Stimulated activated CD8-positive, alpha-beta memory T cell treated with anti-CD3 and anti-CD28 coated beads, Interleukin-4, amount 100 ng/mL, for 48 hours (primary cell): Measurements from ENCODE around the gene FAM98B.
A peak's percentile ranks its signal among the peaks of the same experiment; 100 is the strongest.

Experiments used
- DNase-seq: peaks from one replicate; pipeline ENCODE4 v3.0.0-alpha.2; 2020

The FAM98B gene

DNA sequence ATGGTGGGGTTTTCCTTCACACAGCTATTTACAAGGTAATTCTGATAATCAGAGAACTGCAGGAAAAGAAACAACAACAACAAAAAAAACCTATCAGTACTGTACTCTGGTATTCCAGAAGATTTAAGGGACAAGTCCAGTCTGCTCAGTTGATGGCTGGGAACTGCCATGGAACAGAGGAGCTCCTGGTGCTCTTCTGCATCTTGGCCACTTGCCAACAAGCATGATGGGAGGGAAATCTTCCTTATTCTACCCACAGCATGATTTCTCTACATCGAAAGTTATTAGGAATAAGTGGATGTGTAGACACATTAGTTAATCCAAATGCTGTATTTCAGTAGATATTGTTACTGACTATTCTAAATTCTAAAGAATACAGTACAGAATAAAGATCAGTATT, 59.0 kb downstream of the FAM98B start:
- DNase-seq, result no peak

GRCh38 chr15:38514601-38515000, 60.7 kb downstream of the FAM98B start:
- no peak for DNase-seq

GRCh38 chr15:38516626-38517025, 62.7 kb downstream of the FAM98B start:
- no peak for DNase-seq

- DNase-seq, result no peak
Observed at GRCh38 chr15:38517312-38517975, 63.5 kb downstream of the FAM98B start.

GRCh38 chr15:38518084-38518483, 64.2 kb downstream of the FAM98B start:
- no peak for DNase-seq

DNA sequence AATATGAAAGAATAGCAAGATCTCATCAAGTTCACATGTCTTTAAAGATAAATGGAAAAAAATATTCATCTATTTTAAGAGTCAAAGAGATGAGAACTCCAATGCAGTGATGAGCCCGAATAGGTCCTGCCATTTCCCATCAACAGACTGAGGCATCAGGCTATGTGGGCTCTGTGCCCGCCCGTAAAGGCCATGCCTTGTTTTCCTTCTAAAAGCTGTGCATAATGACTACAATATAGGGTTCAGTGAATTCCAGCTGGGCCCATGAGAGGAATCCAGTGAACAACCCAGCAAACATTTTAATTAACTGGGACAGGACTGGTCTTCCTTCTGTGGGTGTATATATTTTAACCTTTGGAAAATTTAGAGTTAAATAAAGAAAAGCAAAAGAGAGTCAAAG, 66.1 kb downstream of the FAM98B start:
- DNase-seq, result no peak

- no peak for DNase-seq
Observed at GRCh38 chr15:38521316-38521715, 67.4 kb downstream of the FAM98B start.

DNA sequence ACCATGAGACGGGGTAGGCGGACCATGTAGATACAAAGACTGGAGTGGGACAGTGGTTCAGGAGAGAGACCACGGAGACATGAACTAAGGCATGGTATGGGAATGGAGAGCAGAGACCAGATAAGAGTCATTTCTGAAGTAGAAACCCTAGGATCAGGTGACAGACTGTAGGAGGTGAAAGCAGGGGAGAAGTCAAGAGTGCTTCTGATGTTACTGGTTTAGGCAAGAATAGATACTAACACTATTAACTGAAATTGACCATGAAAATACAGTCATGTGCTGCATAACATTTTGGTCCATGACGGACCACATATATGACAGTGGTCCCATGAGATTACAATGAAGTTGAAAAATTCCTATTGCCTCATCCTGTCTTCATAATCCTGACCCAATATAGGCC, 69.0 kb downstream of the FAM98B start:
- no peak for DNase-seq

DNA sequence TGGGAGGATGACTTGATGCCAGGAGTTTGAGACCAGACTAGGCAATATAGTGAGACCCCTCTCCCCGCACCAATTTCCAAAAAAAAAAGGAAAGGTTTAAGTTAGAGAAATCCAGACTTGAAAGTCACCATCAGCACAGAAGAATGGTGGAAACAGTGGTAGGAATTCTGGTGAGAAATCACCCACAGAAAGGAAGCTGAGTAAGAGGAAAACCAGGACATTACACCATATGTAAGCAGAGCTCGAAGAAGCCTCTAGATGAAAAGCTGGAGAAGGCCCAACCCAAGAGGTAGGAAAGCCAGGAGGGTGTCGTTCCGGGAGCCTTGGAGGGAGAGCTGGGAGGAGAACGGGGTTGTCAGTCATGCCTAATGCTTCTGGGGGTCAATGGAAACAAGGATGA, 70.2 kb downstream of the FAM98B start:
- no peak for DNase-seq

DNA sequence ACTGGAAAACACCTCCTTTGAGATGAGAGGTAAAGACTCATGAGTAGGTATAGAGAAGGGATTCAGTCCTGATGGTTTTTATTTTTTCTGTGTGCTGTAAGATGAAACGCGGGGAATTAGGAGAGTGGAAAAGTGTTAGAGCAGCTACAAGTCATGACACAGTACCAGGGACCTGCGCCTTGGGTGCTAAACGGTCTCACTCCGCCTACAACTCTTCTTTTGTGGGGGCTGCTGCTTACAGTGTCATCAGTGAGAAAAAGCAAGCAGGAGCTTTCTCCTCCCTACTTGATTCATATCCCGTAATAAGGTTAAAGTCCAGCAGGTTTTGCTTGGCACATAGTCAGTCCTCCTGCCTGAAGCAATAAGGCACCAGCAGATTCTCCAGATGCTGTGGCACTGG, 71.6 kb downstream of the FAM98B start:
- no peak for DNase-seq

DNA sequence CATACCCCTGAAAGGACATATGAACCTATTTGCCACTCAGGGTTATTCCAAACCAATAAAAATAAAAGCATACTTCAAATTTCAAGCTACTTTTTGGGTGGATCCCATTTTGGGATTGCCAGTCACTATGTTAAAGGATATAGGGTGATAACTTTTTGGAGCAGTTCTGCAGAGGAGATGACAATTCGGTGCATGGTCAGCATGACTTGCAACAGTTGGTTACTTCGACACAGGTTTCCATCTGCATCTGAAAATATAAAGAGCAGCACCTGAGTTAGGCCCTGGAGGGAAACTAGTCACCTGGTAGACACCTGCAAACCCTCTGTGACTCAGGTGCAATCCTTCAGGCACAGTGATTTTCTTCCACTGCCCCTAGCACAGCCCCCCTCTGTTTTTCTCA, 72.2 kb downstream of the FAM98B start:
- no peak for DNase-seq

- DNase-seq, result no peak
Observed at GRCh38 chr15:38528294-38528693, 74.4 kb downstream of the FAM98B start.

- peak; percentile 46 for DNase-seq
Observed at GRCh38 chr15:38530113-38530512, 76.2 kb downstream of the FAM98B start.

DNA sequence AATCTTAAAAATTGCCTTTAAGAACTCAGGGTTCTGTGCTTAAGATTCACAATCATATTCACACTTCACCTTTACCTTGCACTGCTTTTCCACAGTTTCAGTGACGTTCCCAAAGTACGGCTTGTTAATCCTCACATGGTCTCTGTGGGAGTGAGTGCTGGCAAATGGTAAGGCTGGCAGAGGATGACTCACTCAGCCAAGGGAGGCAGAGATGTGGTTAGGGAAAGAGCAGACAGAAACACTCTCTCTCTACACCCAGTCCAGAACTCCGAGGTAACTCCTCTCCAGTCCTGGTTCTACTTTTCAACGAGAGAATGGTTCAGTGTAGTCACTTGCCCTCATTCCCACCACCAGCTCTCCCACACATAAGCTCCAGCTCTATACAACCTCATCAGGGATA, 77.6 kb downstream of the FAM98B start:
- no peak for DNase-seq

DNA sequence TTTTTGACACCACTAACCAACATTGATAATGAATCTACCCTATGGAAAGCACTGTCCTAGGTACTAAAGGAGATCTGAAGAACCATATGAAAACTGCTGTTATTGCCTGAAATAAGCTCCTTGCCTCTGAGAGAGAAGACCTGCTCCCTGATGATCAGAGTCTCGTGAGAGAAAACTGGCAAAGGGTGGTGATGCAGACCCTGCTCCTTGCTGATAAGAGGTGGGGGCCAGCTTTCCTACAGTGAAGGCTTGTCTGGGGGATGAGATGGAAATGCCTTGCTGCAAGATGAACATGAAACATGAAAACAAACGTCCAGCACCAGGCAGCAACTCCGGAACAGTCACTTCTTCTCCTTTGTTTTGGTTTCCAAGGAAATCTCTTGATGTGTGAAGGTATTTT, 78.8 kb downstream of the FAM98B start:
- no peak for DNase-seq

- DNase-seq, result no peak
Observed at GRCh38 chr15:38533416-38533915, 79.5 kb downstream of the FAM98B start.

DNA sequence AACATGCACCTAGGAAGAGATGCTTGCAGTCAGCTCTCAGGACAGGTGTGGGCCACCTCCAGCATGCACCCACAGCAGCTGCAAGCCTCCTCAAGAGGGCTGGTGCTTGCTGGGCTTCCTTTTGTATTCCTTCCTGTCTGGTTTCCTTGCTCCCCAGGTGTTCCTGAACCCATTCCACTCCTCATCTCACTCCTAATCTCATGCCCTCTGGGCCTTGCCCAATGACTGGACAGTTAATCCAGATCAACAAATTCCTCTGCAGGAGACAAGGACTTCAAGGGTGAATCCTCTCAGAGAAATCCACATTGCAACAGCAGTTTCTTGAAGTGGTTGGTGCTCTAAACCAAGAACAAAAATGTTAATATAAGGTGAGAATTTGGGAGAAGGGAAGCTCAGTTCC, 80.0 kb downstream of the FAM98B start:
- DNase-seq, result no peak

DNA sequence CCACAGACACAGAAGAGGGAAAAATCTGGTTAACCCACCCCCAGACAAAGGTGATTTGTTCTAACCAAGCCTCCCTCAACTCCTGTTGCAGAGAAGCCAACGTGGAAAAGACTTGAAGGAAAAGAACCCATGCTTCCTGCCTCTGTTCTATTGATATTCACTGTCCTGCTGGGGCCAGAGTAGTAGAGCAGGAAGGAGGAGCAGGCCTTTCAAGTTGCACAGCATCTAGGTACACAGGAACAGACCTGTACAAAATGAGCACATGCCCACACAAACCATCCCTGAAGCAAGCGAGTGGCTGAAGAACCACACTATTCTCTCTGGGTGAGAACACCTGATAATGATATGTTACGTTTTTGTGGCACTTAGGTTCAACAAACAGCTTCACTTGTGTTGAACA, 80.8 kb downstream of the FAM98B start:
- no peak for DNase-seq

GRCh38 chr15:38535491-38536200, 81.7 kb downstream of the FAM98B start:
- DNase-seq, result no peak

DNA sequence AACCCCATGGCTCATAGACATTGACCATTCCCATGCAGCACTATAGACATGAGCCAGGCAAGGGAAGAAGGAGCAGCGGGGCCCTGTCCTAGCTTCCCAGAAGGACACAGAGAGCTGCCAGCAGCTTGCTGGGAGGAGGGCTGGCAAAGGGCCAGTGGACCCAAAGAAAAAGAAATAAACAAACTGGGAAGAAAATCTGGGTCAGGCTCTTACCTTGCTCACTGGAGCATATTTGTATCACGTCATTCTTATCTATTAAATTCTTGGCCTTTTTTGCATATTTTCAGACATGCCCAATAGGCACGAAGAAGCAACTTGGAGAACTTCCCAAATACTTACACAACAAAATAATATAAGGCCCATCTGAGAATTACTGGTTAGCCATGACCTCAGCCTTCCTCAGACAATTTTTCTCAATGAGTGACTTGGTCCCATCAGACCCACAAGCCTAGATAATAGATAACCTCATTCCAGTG, 82.3 kb downstream of the FAM98B start:
- DNase-seq, result no peak
